ENCODE results near the gene PKHD1. TPM values are rescaled to one million over a fixed set of nuclear protein-coding genes. Genes with fewer than 3 reads are reported as not detected.

PKHD1 gene
- total and polyA plus RNA-seq, 2 of the 13 experiments (the other 11 are each of a cell fraction or from before 2014, with no cell fraction given), result 0.01 to 0.13 TPM

- Histone ChIP-seq H3K27me3 (ENCODE audit: control insufficient read depth in 1 of 2, insufficient read depth in 2 of 2, low read length in 2 of 2) (no peaks in the 10 kb centered on the region), H3K4me3 (replicated peaks in 1 of 3; ENCODE audit: insufficient read depth in 1 of 3, low read depth in 2 of 3, low read length in 3 of 3) (no peak overlapping the region), H3K4me1 (ENCODE audit: insufficient read depth, low read length) (no peaks in the 10 kb centered on the region), H3K27ac (ENCODE audit: extremely low read length, insufficient read depth, low read length) (no peak overlapping the region), H3K9me3 (ENCODE audit: low read length) (0 out of 2 replicates have a peak, but pooled peaks cover 5% of the 10 kb centered on the region), H3K4me2 (ENCODE audit: low read depth, low read length) (no peak overlapping the region), H3K9ac (ENCODE audit: insufficient read depth, low read depth, low read length) (no peak overlapping the region), H3K36me3 (replicated peaks in 1 of 2; ENCODE audit: control insufficient read depth in 1 of 2, insufficient read depth in 2 of 2, low read length in 2 of 2) (no peaks in the 10 kb centered on the region), H2AFZ (ENCODE audit: low read length) (no peak overlapping the region), H4K20me1 (ENCODE audit: insufficient read depth, low read length) (no peaks in the 10 kb centered on the region), H3K79me2 (ENCODE audit: insufficient read depth, low read length) (no peaks in the 10 kb centered on the region)
- POLR2A ChIA-PET, result no interaction called here
- CTCF ChIA-PET (ENCODE audit: low intra/inter-chr PET ratio, low total read pairs), result no interaction called here
- BruUV-seq (replicated peaks), result no TSS peak
- DNase-seq (ENCODE audit: low spot score) (no peak), FAIRE-seq (no peak), ATAC-seq (no peak)
- intact Hi-C loops (cut with micrococcal nuclease; ENCODE audit: unreplicated experiment), result no loop called here
- in situ Hi-C loops (cut with HindIII; ENCODE audit: extremely low pct_ligation_motif_present, low pct_unique_long_range_greater_than_20kb), result no loop called here
- 0% methylated on average over 1 of the region's 1 CpG for WGBS (ENCODE audit: low lambda C conversion rate)
- TF ChIP-seq SMARCE1 (IDR thresholded peaks at IDR 0.05; ENCODE audit: borderline replicate concordance) (no peak), SNAPC4 (CRISPR knock-in tag; IDR thresholded peaks at IDR 0.05) (no peak), ZNF407 (CRISPR knock-in tag; IDR thresholded peaks at IDR 0.05; ENCODE audit: not compliant biosample characterization) (no peak), MAFF (IDR thresholded peaks at IDR 0.05; ENCODE audit: low read depth, low read length) (no peak), NR2C2 (CRISPR knock-in tag; IDR thresholded peaks at IDR 0.05; ENCODE audit: borderline replicate concordance) (no peak), YEATS4 (CRISPR knock-in tag; IDR thresholded peaks at IDR 0.05; ENCODE audit: borderline replicate concordance) (no peak), ZNF543 (CRISPR knock-in tag; IDR thresholded peaks at IDR 0.05) (no peak), ZNF256 (CRISPR knock-in tag; conservative IDR thresholded peaks at IDR 0.05) (no peak), ZBTB42 (CRISPR knock-in tag; IDR thresholded peaks at IDR 0.05) (no peak), ZNF333 (CRISPR knock-in tag; IDR thresholded peaks at IDR 0.05; ENCODE audit: borderline replicate concordance) (no peak), SMAD3 (CRISPR knock-in tag; IDR thresholded peaks at IDR 0.05) (no peak)
These were observed 27.6 kb downstream of the PKHD1 start for GRCh38 chr6:52059821-52060220.

All from HepG2 (cell line).